Endodermal cell (in vitro differentiated cells): Measurements from ENCODE around the gene TXNDC8. TPM values are rescaled to one million over a fixed set of nuclear protein-coding genes. Genes with fewer than 3 reads are reported as not detected.

Source experiments
- DNase-seq: peaks from one replicate; pipeline ENCODE4 v3.0.0-alpha.2; 2017
- H3K27ac ChIP-seq: 2 replicates; pipeline ENCODE4 v1.5.1; 2013; ENCODE audit warnings: mild to moderate bottlenecking, low read depth, low read length, moderate library complexity
- H3K27me3 ChIP-seq: 2 replicates; pipeline ENCODE4 v1.6.1; 2013; ENCODE audit warnings: mild to moderate bottlenecking, low read length, moderate library complexity; ENCODE audit not compliant: insufficient read depth, control insufficient read depth, poor library complexity, severe bottlenecking
- H3K36me3 ChIP-seq: 2 replicates; pipeline ENCODE4 v1.7.0; 2013; ENCODE audit warnings: mild to moderate bottlenecking, low read length, moderate library complexity; ENCODE audit not compliant: control insufficient read depth, insufficient read depth
- H3K4me1 ChIP-seq: one replicate; pipeline ENCODE4 v1.7.0; 2013; ENCODE audit warnings: low read length; ENCODE audit not compliant: control insufficient read depth, insufficient read depth
- H3K4me3 ChIP-seq: 2 replicates; pipeline ENCODE4 v1.5.1; 2013; ENCODE audit warnings: mild to moderate bottlenecking, low read length, moderate library complexity
- H3K9ac ChIP-seq: 2 replicates; pipeline ENCODE4 v1.6.1; 2013; ENCODE audit warnings: mild to moderate bottlenecking, low read length, moderate library complexity; ENCODE audit not compliant: poor library complexity, severe bottlenecking; ENCODE audit errors: extremely low read depth
- H3K9me3 ChIP-seq: 2 replicates; pipeline ENCODE4 v1.6.1; 2013; ENCODE audit warnings: mild to moderate bottlenecking, low read length, moderate library complexity; ENCODE audit not compliant: control insufficient read depth
- H3K27ac Mint-ChIP-seq: 2 replicates; pipeline ENCODE4 v1.8.0; 2020; ENCODE audit warnings: mixed read lengths
- H3K27me3 Mint-ChIP-seq: 2 replicates; pipeline ENCODE4 v1.8.0; 2021; ENCODE audit warnings: mild to moderate bottlenecking, mixed read lengths; ENCODE audit not compliant: insufficient read depth
- H3K36me3 Mint-ChIP-seq: 2 replicates; pipeline ENCODE4 v1.8.0; 2020; ENCODE audit warnings: low read depth, mixed read lengths
- H3K4me1 Mint-ChIP-seq: 2 replicates; pipeline ENCODE4 v1.8.0; 2020; ENCODE audit warnings: mixed read lengths
- H3K4me3 Mint-ChIP-seq: 2 replicates; pipeline ENCODE4 v1.8.0; 2020; ENCODE audit warnings: mild to moderate bottlenecking, moderate library complexity, mixed read lengths
- H3K9me3 Mint-ChIP-seq: 2 replicates; pipeline ENCODE4 v1.8.0; 2020; ENCODE audit warnings: mild to moderate bottlenecking, mixed read lengths
- CTCF ChIP-seq: fragments of 200-600 bp; sonication (generic); conservative IDR thresholded peaks from 2 replicates; pipeline ENCODE4 v1.5.0; 2021; ENCODE audit warnings: antibody characterized with exemption, mild to moderate bottlenecking
- WGBS, 2 experiments: methylation state at CpG; one replicate each; pipeline versions ENCODE4 v1.1.5 to v1.1.7; 2013; ENCODE audit warnings: missing lambda C conversion rate in 2 of 2, mixed read lengths in 1 of 2; ENCODE audit not compliant: insufficient coverage in 1 of 2, insufficient read length in 1 of 2; 5-methylcytosine and 5-hydroxymethylcytosine counted together
- total RNA-seq, 2 donors: library from RNA; stranded (reverse); fragmentation: NEBNext Ultra II Directional in 1 of 2; extraction: Animal tissue kit (Norgen Biotek cat#: 25700) in 1 of 2; gene quantifications; 2 replicates in 1 of 2; 3 replicates in 1 of 2; pipeline ENCODE4 v1.2.1, GENCODE V29; 2021

TXNDC8 gene
- total RNA-seq, 2 donors from 2014 or later = not detected

- Mint-ChIP-seq H3K27me3 (no peaks in the 10 kb centered on the region), H3K4me3 (no peak overlapping the region), H3K36me3 (no peaks in the 10 kb centered on the region), H3K9me3 (peaks cover 14% of the 10 kb centered on the region), H3K4me1 (peaks cover 8% of the 10 kb centered on the region), H3K27ac (no peak overlapping the region)
- no peak overlapping the region for H3K27ac ChIP-seq
- H3K9ac ChIP-seq = no peak overlapping the region
- WGBS, 2 experiments = 92 to 95% methylated on average over 2 to 4 of the region's 4 CpGs
- H3K4me1 ChIP-seq = no peaks in the 10 kb centered on the region
- TF ChIP-seq CTCF = no peak
- H3K4me3 ChIP-seq = no peak overlapping the region
- no peaks in the 10 kb centered on the region for H3K36me3 ChIP-seq
- no peak for DNase-seq
- H3K9me3 ChIP-seq = peaks cover 25% of the 10 kb centered on the region
- H3K27me3 ChIP-seq = no peaks in the 10 kb centered on the region
These were observed 29.0 kb downstream of the TXNDC8 start for GRCh38 chr9:110308633-110309038.

GRCh38 chr9:110307191-110307590 is 30.5 kb downstream of the TXNDC8 start:
- no peak overlapping the region for H3K27ac Mint-ChIP-seq
- H3K4me1 Mint-ChIP-seq = peaks cover 8% of the 10 kb centered on the region
- Histone ChIP-seq H3K4me3 (no peak overlapping the region), H3K36me3 (no peaks in the 10 kb centered on the region), H3K27ac (no peak overlapping the region), H3K9ac (no peak overlapping the region), H3K27me3 (no peaks in the 10 kb centered on the region), H3K4me1 (no peaks in the 10 kb centered on the region), H3K9me3 (peaks cover 15% of the 10 kb centered on the region)
- TF ChIP-seq CTCF = no peak
- no peak for DNase-seq
- 50 to 67% methylated on average over 1 of the region's 1 CpG for WGBS, 2 experiments
- no peaks in the 10 kb centered on the region for H3K27me3 Mint-ChIP-seq
- H3K4me3 Mint-ChIP-seq = no peak overlapping the region
- peaks cover 3% of the 10 kb centered on the region for H3K9me3 Mint-ChIP-seq
- H3K36me3 Mint-ChIP-seq = no peaks in the 10 kb centered on the region

GRCh38 chr9:110303133-110303532 is 34.5 kb downstream of the TXNDC8 start:
- no peak for TF ChIP-seq CTCF
- peaks cover 11% of the 10 kb centered on the region for H3K4me1 Mint-ChIP-seq
- Histone ChIP-seq H3K27ac (no peak overlapping the region), H3K9me3 (no peaks in the 10 kb centered on the region), H3K36me3 (no peaks in the 10 kb centered on the region), H3K27me3 (no peaks in the 10 kb centered on the region), H3K4me3 (no peak overlapping the region), H3K4me1 (no peaks in the 10 kb centered on the region), H3K9ac (no peak overlapping the region)
- no peaks in the 10 kb centered on the region for H3K27me3 Mint-ChIP-seq
- no peak overlapping the region for H3K27ac Mint-ChIP-seq
- no peaks in the 10 kb centered on the region for H3K36me3 Mint-ChIP-seq
- no peak overlapping the region for H3K4me3 Mint-ChIP-seq
- no peaks in the 10 kb centered on the region for H3K9me3 Mint-ChIP-seq
- no peak for DNase-seq
- 90 to 100% methylated on average over 1 of the region's 1 CpG for WGBS, 2 experiments
